Suprapubic skin (tissue), 4 donors: ENCODE results near the gene NTM. TPM values are rescaled to one million over a fixed set of nuclear protein-coding genes. Genes with fewer than 3 reads are reported as not detected.

ENCODE experiments used
- DNase-seq, 2 donors: peaks; one replicate each; pipeline ENCODE4 v3.0.0-alpha.2; 2019; ENCODE audit warnings: low spot score in 2 of 2
- H3K27ac ChIP-seq: fragments of 200-600 bp; sonication (generic); one replicate; pipeline ENCODE4 v1.5.1; 2019
- H3K27me3 ChIP-seq: fragments of 200-600 bp; sonication (generic); one replicate; pipeline ENCODE4 v1.5.1; 2019
- H3K36me3 ChIP-seq: fragments of 200-600 bp; sonication (generic); one replicate; pipeline ENCODE4 v1.5.1; 2019
- H3K4me1 ChIP-seq: fragments of 200-600 bp; sonication (generic); one replicate; pipeline ENCODE4 v1.5.1; 2019
- H3K4me3 ChIP-seq: fragments of 200-600 bp; sonication (generic); one replicate; pipeline ENCODE4 v1.5.1; 2019; ENCODE audit warnings: mild to moderate bottlenecking
- H3K9me3 ChIP-seq: fragments of 200-600 bp; sonication (generic); one replicate; pipeline ENCODE4 v1.5.1; 2019
- CTCF ChIP-seq, 2 donors: fragments of 200-600 bp in 1 of 2; fragments of 450-650 bp in 1 of 2; sonication (generic) in 1 of 2; IDR thresholded peaks; one replicate each; pipeline ENCODE4 v1.5.1; 2016 to 2019; ENCODE audit warnings: antibody characterized with exemption in 2 of 2, mild to moderate bottlenecking in 1 of 2, moderate library complexity in 1 of 2
- EP300 ChIP-seq: sonication (generic); formaldehyde crosslinking; IDR thresholded peaks from one replicate; pipeline ENCODE4 v1.6.1; 2017; ENCODE audit warnings: antibody characterized with exemption
- POLR2A ChIP-seq, 2 donors: fragments of 450-650 bp; IDR thresholded peaks; one replicate each; pipeline ENCODE4 v1.6.1; 2017; ENCODE audit warnings: antibody characterized with exemption in 2 of 2, mild to moderate bottlenecking in 2 of 2, moderate library complexity in 2 of 2
- POLR2AphosphoS5 ChIP-seq, 3 donors: sonication (generic); formaldehyde crosslinking; IDR thresholded peaks; one replicate each; pipeline ENCODE4 v1.6.1; 2017; ENCODE audit warnings: antibody characterized with exemption in 3 of 3
- WGBS: methylation state at CpG from one replicate; pipeline ENCODE4 v1.1.5; 2018; 5-methylcytosine and 5-hydroxymethylcytosine counted together
- total RNA-seq, 4 donors: library from RNA; depleted of rRNA; stranded (reverse); fragments of >200 nt; gene quantifications; one replicate each; pipeline ENCODE4 v1.1.0, GENCODE V29; 2016

Gene NTM
- total RNA-seq, 4 donors from 2014 or later = 0.19 to 19.1 (median 2.1) TPM

- no peak overlapping the region for H3K4me3 ChIP-seq
- H3K36me3 ChIP-seq = no peaks in the 10 kb centered on the region
- H3K4me1 ChIP-seq = no peaks in the 10 kb centered on the region
- DNase-seq = no peak
- no peaks in the 10 kb centered on the region for H3K27me3 ChIP-seq
- 78% methylated on average over 4 of the region's 4 CpGs for WGBS
- H3K9me3 ChIP-seq = no peaks in the 10 kb centered on the region
- H3K27ac ChIP-seq = no peak overlapping the region
- TF ChIP-seq POLR2AphosphoS5 (IDR thresholded peaks at IDR 0.05) (no peak), CTCF (IDR thresholded peaks at IDR 0.05) (no peak), POLR2A (IDR thresholded peaks at IDR 0.05) (no peak), EP300 (no peak)
These were observed 113.5 kb downstream of the NTM start for GRCh38 chr11:131483877-131484276.

- Histone ChIP-seq H3K27me3 (no peaks in the 10 kb centered on the region), H3K4me1 (no peaks in the 10 kb centered on the region), H3K27ac (no peak overlapping the region), H3K36me3 (no peaks in the 10 kb centered on the region), H3K9me3 (no peaks in the 10 kb centered on the region), H3K4me3 (no peak overlapping the region)
- TF ChIP-seq CTCF (IDR thresholded peaks at IDR 0.05) (peak in 1 of 2 donors; percentile 4), POLR2AphosphoS5 (IDR thresholded peaks at IDR 0.05) (no peak)
- WGBS = 27% methylated on average over 3 of the region's 3 CpGs
- no peak for DNase-seq
These were observed 115.7 kb downstream of the NTM start for GRCh38 chr11:131486100-131486499.

DNA sequence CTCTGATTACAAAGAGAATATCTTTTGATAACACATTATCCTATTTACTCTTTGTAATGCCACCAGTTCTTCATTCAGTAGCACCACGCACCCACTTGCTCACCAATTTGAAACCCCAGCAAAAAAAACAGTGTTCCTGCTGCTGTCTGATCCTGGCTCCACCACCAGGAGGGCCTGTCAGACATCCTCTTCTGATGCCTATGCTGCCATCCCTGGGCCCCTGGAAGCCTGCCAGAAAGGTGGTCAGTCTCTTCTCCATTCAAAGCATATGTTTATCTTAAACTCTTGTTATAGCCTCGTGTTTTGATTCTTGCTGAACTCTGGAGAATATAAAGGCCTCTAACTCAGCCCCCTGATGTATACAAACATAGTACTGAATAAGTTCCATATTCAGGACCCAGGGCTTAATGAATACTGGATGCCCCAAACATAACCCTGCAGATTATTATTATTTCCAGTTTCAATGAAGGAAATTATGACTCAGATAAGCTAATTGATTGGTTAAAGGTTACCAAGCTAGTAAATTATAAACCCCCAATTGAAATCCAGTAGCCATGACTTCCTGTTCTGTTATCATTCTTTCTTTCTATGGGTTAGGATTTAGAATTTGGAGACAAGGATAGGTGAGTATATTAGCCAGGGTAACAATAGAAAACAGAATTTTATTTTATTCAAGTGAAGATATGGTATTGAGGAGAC, 116.7 kb downstream of the NTM start:
- WGBS = 71% methylated on average over 2 of the region's 2 CpGs
- TF ChIP-seq POLR2A (IDR thresholded peaks at IDR 0.05) (no peak), POLR2AphosphoS5 (IDR thresholded peaks at IDR 0.05) (no peak), CTCF (IDR thresholded peaks at IDR 0.05) (no peak), EP300 (no peak)
- Histone ChIP-seq H3K4me1 (no peaks in the 10 kb centered on the region), H3K9me3 (no peaks in the 10 kb centered on the region), H3K36me3 (no peaks in the 10 kb centered on the region), H3K27ac (no peak overlapping the region), H3K27me3 (no peaks in the 10 kb centered on the region), H3K4me3 (no peak overlapping the region)
- DNase-seq = no peak

GRCh38 chr11:131488238-131488637, 117.8 kb downstream of the NTM start:
- Histone ChIP-seq H3K4me3 (no peak overlapping the region), H3K9me3 (no peaks in the 10 kb centered on the region), H3K27ac (no peak overlapping the region), H3K4me1 (no peaks in the 10 kb centered on the region), H3K36me3 (no peaks in the 10 kb centered on the region), H3K27me3 (no peaks in the 10 kb centered on the region)
- 38% methylated on average over 4 of the region's 4 CpGs for WGBS
- DNase-seq = no peak
- TF ChIP-seq CTCF (IDR thresholded peaks at IDR 0.05) (no peak), EP300 (no peak), POLR2AphosphoS5 (IDR thresholded peaks at IDR 0.05) (no peak), POLR2A (IDR thresholded peaks at IDR 0.05) (no peak)

- WGBS = 55% methylated on average over 4 of the region's 4 CpGs
- no peak for DNase-seq
- no peak for TF ChIP-seq POLR2AphosphoS5 (IDR thresholded peaks at IDR 0.05)
- no peak for TF ChIP-seq POLR2A (IDR thresholded peaks at IDR 0.05)
- TF ChIP-seq EP300 = no peak
- TF ChIP-seq CTCF (IDR thresholded peaks at IDR 0.05) = no peak
These were observed 121.1 kb downstream of the NTM start for GRCh38 chr11:131491503-131491902.

More at GRCh38 chr11:131491503-131491902, 121.1 kb downstream of the NTM start:
- Histone ChIP-seq H3K4me1 (peaks cover 21% of the 10 kb centered on the region), H3K27me3 (no peaks in the 10 kb centered on the region), H3K9me3 (no peaks in the 10 kb centered on the region), H3K4me3 (no peak overlapping the region), H3K36me3 (no peaks in the 10 kb centered on the region), H3K27ac (no peak overlapping the region)
